IMR-90 (cell line): ENCODE data around the gene NRP2.

Source experiments
- BHLHE40 ChIP-seq: fragments of 150-350 bp; IDR thresholded peaks from 2 replicates; pipeline ENCODE4 v1.6.1; 2016; ENCODE audit warnings: mild to moderate bottlenecking, low read depth, low read length
- CEBPB ChIP-seq: IDR thresholded peaks from 2 replicates; pipeline ENCODE4 v1.6.1; 2012; ENCODE audit warnings: low read depth, low read length, improper control_type of control experiment
- CTCF ChIP-seq: conservative IDR thresholded peaks from 2 replicates; pipeline ENCODE4 v1.5.1; 2012; ENCODE audit warnings: mild to moderate bottlenecking, low read depth, low read length, improper control_type of control experiment
- FOS ChIP-seq: fragments of 150-350 bp; IDR thresholded peaks from 2 replicates; pipeline ENCODE4 v1.6.1; 2016; ENCODE audit warnings: low read depth, low read length
- MAFK ChIP-seq: IDR thresholded peaks from 2 replicates; pipeline ENCODE4 v1.6.1; 2012; ENCODE audit warnings: low read depth, low read length, improper control_type of control experiment
- MXI1 ChIP-seq: IDR thresholded peaks from 2 replicates; pipeline ENCODE4 v1.6.1; 2012; ENCODE audit warnings: low read depth, mild to moderate bottlenecking, low read length, moderate library complexity, borderline replicate concordance
- POLR2A ChIP-seq: IDR thresholded peaks from 2 replicates; pipeline ENCODE4 v1.6.1; 2012; ENCODE audit warnings: mild to moderate bottlenecking, low read depth, low read length
- RAD21 ChIP-seq: IDR thresholded peaks from 2 replicates; pipeline ENCODE4 v1.6.1; 2012; ENCODE audit warnings: low read length, improper control_type of control experiment
- RFX5 ChIP-seq: IDR thresholded peaks from 2 replicates; pipeline ENCODE4 v1.8.0; 2012; ENCODE audit warnings: low read depth, mild to moderate bottlenecking, low read length, moderate library complexity
- SMC3 ChIP-seq: fragments of 150-350 bp; IDR thresholded peaks from 2 replicates; pipeline ENCODE4 v1.6.1; 2016; ENCODE audit warnings: low read depth, mild to moderate bottlenecking, antibody characterized with exemption, low read length, moderate library complexity
- USF2 ChIP-seq: fragments of 150-350 bp; IDR thresholded peaks from 2 replicates; pipeline ENCODE4 v1.6.1; 2017; ENCODE audit warnings: mild to moderate bottlenecking, antibody characterized with exemption, low read length, low read depth
- TF ChIP-seq, protein P1 (sequence below): fragments of 150-350 bp; IDR thresholded peaks from 2 replicates; pipeline ENCODE4 v1.6.1; 2016; ENCODE audit warnings: low read depth, mild to moderate bottlenecking, low read length, moderate library complexity, borderline replicate concordance

GRCh38 chr2:205837663-205838062 is 155.4 kb downstream of the NRP2 start:
- TF ChIP-seq CTCF (no peak), SMC3 (no peak), BHLHE40 (no peak), POLR2A (no peak), MAFK (no peak), USF2 (no peak), MXI1 (no peak), FOS (no peak), CEBPB (no peak), RAD21 (no peak), RFX5 (no peak)
- TF ChIP-seq, protein P1, sequence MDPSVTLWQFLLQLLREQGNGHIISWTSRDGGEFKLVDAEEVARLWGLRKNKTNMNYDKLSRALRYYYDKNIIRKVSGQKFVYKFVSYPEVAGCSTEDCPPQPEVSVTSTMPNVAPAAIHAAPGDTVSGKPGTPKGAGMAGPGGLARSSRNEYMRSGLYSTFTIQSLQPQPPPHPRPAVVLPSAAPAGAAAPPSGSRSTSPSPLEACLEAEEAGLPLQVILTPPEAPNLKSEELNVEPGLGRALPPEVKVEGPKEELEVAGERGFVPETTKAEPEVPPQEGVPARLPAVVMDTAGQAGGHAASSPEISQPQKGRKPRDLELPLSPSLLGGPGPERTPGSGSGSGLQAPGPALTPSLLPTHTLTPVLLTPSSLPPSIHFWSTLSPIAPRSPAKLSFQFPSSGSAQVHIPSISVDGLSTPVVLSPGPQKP = no peak
